ENCODE results near the gene FGFR1OP2. TPM values are rescaled to one million over a fixed set of nuclear protein-coding genes. Genes with fewer than 3 reads are reported as not detected.

Gene FGFR1OP2
- total RNA-seq, 8 experiments from 2014 or later: 28.3 to 55.4 (median 44.8) TPM

- 0 to 100% (median 83%) methylated on average over 1 of the region's 1 CpG; no CpG with 5 or more reads in 1 of the 10 experiments for WGBS, 10 experiments
Measured at GRCh38 chr12:26961803-26962202, 23.5 kb downstream of the FGFR1OP2 start.

DNA sequence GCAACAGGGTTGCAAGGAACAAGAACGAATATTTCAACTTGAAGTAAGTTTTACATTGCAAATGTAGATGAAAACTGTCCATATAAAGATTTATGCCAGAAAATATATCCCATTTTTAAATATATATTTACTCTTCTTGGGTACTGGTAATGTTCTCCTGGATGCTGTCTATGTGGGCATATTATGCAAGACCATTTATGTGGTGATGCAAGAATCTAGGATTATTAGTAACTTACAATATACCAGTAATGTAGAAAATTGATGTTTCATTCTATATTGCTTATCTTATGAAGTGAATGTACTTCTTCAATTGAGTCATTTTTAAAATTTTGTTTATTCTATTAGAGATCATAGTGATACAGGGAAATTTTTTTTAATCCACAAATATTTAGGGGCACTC, 25.1 kb downstream of the FGFR1OP2 start:
- Histone ChIP-seq H3K4me1 (replicated peaks in 1 of 2) (no peaks in the 10 kb centered on the region), H3K27ac (no peak overlapping the region), H3K4me3 (no peak overlapping the region)
- in situ Hi-C loops (cut with MboI; ENCODE audit: low pct_unique_long_range_greater_than_20kb in 2 of 9, low sequenced_read_pairs in 9 of 9, unreplicated experiment in 9 of 9): no loop called here
- 14 to 100% (median 91%) methylated on average over 1 of the region's 1 CpG; no CpG with 5 or more reads in 1 of the 10 experiments for WGBS, 10 experiments
- no peak for ATAC-seq (replicated peaks in 6 of 8)

More at GRCh38 chr12:26961803-26962202, 23.5 kb downstream of the FGFR1OP2 start:
- Histone ChIP-seq H3K27ac (no peak overlapping the region), H3K4me1 (replicated peaks in 1 of 2) (no peaks in the 10 kb centered on the region), H3K4me3 (no peak overlapping the region)
- no peak for ATAC-seq (replicated peaks in 6 of 8)
- in situ Hi-C loops (cut with MboI; ENCODE audit: low pct_unique_long_range_greater_than_20kb in 2 of 9, low sequenced_read_pairs in 9 of 9, unreplicated experiment in 9 of 9): no loop called here

DNA sequence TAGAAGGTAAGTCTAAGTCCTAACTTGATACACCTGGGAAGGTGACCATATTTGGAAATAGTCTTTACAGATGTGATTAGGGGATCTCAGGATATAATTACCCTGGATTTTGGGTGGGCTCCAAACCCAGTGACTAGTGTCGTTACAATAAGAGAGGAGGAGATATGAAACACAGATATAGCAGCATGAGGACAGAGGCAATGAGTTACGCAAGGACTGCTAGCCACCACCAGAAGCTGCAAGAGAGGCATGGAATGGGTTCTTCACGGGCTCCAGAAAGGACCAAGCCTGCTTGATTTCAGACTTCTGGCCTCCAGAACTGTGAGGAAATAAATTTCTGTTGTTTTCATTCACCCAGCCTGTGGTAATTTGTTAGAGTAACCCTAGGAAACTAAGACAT, 28.6 kb downstream of the FGFR1OP2 start:
- Histone ChIP-seq H3K4me3 (no peak overlapping the region), H3K27ac (no peak overlapping the region), H3K4me1 (replicated peaks in 1 of 2) (no peaks in the 10 kb centered on the region)
- in situ Hi-C loops (cut with MboI; ENCODE audit: low pct_unique_long_range_greater_than_20kb in 2 of 9, low sequenced_read_pairs in 9 of 9, unreplicated experiment in 9 of 9): no loop called here
- ATAC-seq (replicated peaks in 6 of 8): no peak
- WGBS, 10 experiments: 89 to 100% (median 100%) methylated on average over 1 to 3 of the region's 3 CpGs; no CpG with 5 or more reads in 2 of the 10 experiments

GRCh38 chr12:26970136-26970535, 31.9 kb downstream of the FGFR1OP2 start:
- ATAC-seq (replicated peaks in 6 of 8): no peak
- Histone ChIP-seq H3K4me1 (replicated peaks in 1 of 2) (no peaks in the 10 kb centered on the region), H3K27ac (no peak overlapping the region), H3K4me3 (no peak overlapping the region)
- 92 to 100% (median 100%) methylated on average over 1 to 2 of the region's 2 CpGs; no CpG with 5 or more reads in 5 of the 10 experiments for WGBS, 10 experiments
- in situ Hi-C loops (cut with MboI; ENCODE audit: low pct_unique_long_range_greater_than_20kb in 2 of 9, low sequenced_read_pairs in 9 of 9, unreplicated experiment in 9 of 9): no loop called here

- H3K4me1 ChIP-seq (replicated peaks in 1 of 2): no peaks in the 10 kb centered on the region
- in situ Hi-C loops (cut with MboI; ENCODE audit: low pct_unique_long_range_greater_than_20kb in 2 of 9, low sequenced_read_pairs in 9 of 9, unreplicated experiment in 9 of 9): no loop called here
- 40 to 100% (median 76%) methylated on average over 1 to 2 of the region's 2 CpGs for WGBS, 10 experiments
- no peak for ATAC-seq (replicated peaks in 6 of 8)
- no peak overlapping the region for H3K27ac ChIP-seq
- no peak overlapping the region for H3K4me3 ChIP-seq
Measured at GRCh38 chr12:26971963-26972362, 33.7 kb downstream of the FGFR1OP2 start.

DNA sequence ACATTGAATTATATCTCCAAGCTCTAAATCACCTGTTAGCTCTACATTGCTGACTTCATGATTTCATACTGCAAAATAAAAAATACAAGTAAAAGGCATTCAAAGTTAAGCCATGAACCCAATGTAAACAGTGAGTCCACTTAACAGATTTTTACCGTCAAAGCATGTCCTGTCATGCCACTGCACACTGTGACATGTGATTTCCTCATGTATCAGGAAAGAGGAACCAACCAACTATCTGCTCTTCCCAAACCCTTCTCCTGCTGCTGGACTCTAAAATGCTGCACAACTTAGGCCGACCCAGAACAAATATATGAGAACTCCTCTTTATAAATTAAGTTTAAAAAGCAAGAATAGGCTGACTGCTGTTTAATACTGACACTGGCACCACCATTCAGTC, 38.4 kb downstream of the FGFR1OP2 start:
- WGBS, 10 experiments: 64 to 100% (median 100%) methylated on average over 1 to 2 of the region's 2 CpGs; no CpG with 5 or more reads in 3 of the 10 experiments
- Histone ChIP-seq H3K4me3 (no peak overlapping the region), H3K4me1 (replicated peaks in 1 of 2) (no peaks in the 10 kb centered on the region), H3K27ac (no peak overlapping the region)
- in situ Hi-C loops (cut with MboI; ENCODE audit: low pct_unique_long_range_greater_than_20kb in 2 of 9, low sequenced_read_pairs in 9 of 9, unreplicated experiment in 9 of 9): no loop called here
- no peak for ATAC-seq (replicated peaks in 6 of 8)

DNA sequence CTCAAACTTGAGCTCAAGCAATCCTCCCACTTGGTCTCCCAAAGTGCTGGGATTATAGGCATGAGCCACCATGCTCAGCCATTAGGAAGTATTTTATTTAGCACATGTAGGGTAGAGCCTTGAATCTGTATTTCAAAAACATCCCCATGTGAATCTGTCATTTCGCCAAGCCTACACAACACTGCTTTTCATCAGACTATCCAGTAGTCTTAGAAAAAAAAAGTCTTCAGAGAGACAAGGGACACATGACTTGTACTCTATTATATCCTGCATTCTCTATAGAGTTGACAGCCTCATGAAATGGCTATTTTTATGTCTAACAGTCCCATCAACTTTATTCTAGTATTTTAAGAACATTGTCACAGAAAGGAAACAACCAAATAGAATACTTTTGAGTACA, 40.5 kb downstream of the FGFR1OP2 start:
- Histone ChIP-seq H3K4me3 (no peak overlapping the region), H3K27ac (no peak overlapping the region), H3K4me1 (replicated peaks in 1 of 2) (no peaks in the 10 kb centered on the region)
- ATAC-seq (replicated peaks in 6 of 8): no peak
- WGBS, 10 experiments: 43 to 100% (median 100%) methylated on average over 1 of the region's 1 CpG; no CpG with 5 or more reads in 3 of the 10 experiments
- in situ Hi-C loops (cut with MboI; ENCODE audit: low pct_unique_long_range_greater_than_20kb in 2 of 9, low sequenced_read_pairs in 9 of 9, unreplicated experiment in 9 of 9): no loop called here

DNA sequence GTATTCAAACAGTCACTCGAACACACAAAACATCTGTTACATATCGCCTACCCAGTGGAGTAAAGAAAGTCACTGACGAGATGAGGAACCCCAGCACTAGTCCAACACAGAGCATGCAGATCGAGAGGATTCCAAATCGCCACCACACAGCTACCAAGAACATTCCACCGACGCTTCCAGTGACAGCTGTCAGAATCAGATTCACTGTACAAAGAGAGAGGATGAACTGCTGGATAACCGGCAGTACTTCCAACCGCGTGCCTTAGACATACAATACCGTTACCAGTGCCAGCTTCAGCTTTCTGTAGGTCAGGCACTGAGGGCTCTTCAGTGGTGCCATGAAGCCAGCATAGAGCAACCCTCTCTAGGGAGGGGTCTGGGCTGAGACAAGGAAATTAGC, 41.5 kb downstream of the FGFR1OP2 start:
- no peaks in the 10 kb centered on the region for H3K4me1 ChIP-seq (replicated peaks in 1 of 2)
- in situ Hi-C loops (cut with MboI; ENCODE audit: low pct_unique_long_range_greater_than_20kb in 2 of 9, low sequenced_read_pairs in 9 of 9, unreplicated experiment in 9 of 9): no loop called here
- ATAC-seq (replicated peaks in 6 of 8): no peak
- H3K4me3 ChIP-seq: no peak overlapping the region
- no peak overlapping the region for H3K27ac ChIP-seq
- 92 to 100% (median 96%) methylated on average over 1 to 11 of the region's 11 CpGs; no CpG with 5 or more reads in 3 of the 10 experiments for WGBS, 10 experiments

GRCh38 chr12:26982866-26983265, 44.6 kb downstream of the FGFR1OP2 start:
- in situ Hi-C loops (cut with MboI; ENCODE audit: low pct_unique_long_range_greater_than_20kb in 2 of 9, low sequenced_read_pairs in 9 of 9, unreplicated experiment in 9 of 9): no loop called here
- Histone ChIP-seq H3K4me1 (replicated peaks in 1 of 2) (no peaks in the 10 kb centered on the region), H3K27ac (no peak overlapping the region), H3K4me3 (no peak overlapping the region)
- 83 to 100% (median 100%) methylated on average over 1 to 2 of the region's 2 CpGs; no CpG with 5 or more reads in 1 of the 10 experiments for WGBS, 10 experiments
- no peak for ATAC-seq (replicated peaks in 6 of 8)

DNA sequence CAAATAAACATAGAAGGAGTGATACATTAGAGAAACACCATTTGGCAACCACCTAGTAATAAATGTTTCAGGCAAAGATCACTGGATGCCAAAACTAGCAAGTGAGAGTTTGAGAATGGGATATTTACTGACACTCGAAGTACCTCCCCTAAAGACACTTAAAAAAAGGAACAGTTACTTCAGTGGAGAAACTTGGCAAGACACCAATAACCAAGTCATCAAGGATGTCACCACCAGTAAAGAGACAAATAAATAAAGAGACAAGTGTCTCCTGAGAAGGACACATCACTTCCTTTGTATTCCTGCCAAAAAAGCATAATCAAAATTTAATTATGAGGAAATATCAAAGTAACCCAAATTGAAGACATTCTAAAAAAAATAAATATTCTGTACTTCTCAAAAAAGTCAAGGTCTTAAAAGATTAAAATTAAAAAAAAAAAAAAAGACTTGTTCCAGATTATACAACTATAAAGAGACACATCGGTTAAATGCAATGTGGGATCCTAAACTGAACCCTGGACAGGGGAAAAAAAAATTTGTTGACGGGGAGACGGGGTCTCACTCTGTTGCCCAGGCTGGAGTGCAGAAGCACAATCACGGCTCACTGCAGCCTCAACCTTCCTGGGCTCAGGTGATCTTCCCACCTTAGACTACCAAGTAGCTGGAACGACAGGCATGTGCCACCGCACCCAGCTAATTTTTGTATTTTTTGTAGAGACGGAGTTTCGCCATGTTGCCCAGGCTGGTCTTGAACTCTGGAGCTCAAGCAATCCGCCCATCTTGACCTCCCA, 49.6 kb downstream of the FGFR1OP2 start:
- in situ Hi-C loops (cut with MboI; ENCODE audit: low pct_unique_long_range_greater_than_20kb in 2 of 9, low sequenced_read_pairs in 9 of 9, unreplicated experiment in 9 of 9): no loop called here
- Histone ChIP-seq H3K4me1 (replicated peaks in 1 of 2) (no peaks in the 10 kb centered on the region), H3K27ac (no peak overlapping the region), H3K4me3 (no peak overlapping the region)
- 82 to 100% (median 96%) methylated on average over 1 to 9 of the region's 10 CpGs for WGBS, 10 experiments
- no peak for ATAC-seq (replicated peaks in 6 of 8)

- Histone ChIP-seq H3K4me3 (no peak overlapping the region), H3K27ac (no peak overlapping the region), H3K4me1 (replicated peaks in 1 of 2) (no peaks in the 10 kb centered on the region)
- in situ Hi-C loops (cut with MboI; ENCODE audit: low pct_unique_long_range_greater_than_20kb in 2 of 9, low sequenced_read_pairs in 9 of 9, unreplicated experiment in 9 of 9): no loop called here
- ATAC-seq (replicated peaks in 6 of 8): no peak
- WGBS, 10 experiments: 60 to 100% (median 100%) methylated on average over 1 to 4 of the region's 4 CpGs; no CpG with 5 or more reads in 4 of the 10 experiments
Measured at GRCh38 chr12:26988703-26989102, 50.4 kb downstream of the FGFR1OP2 start.

DNA sequence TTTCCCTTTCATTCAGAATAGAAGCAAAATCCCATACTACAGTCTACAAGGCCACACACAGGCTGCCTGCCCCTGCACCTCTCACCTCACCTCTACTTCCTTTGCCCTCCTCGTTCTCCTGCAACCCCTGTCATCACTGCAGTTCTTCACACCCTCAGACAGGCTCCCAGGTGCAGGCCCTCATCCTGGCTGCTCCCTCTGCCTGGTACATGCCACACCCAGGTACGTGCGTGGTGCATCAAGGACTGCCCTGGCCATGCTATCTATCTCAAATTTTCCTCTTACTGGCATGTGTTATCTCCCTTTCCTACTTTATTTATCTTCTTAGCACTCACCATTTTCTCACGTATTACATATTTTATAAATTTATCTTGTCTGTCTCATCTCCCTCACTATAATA, 51.6 kb downstream of the FGFR1OP2 start:
- H3K27ac ChIP-seq: no peak overlapping the region
- 52 to 100% (median 96%) methylated on average over 3 to 4 of the region's 4 CpGs; no CpG with 5 or more reads in 2 of the 10 experiments for WGBS, 10 experiments
- no peak for ATAC-seq (replicated peaks in 6 of 8)
- H3K4me1 ChIP-seq (replicated peaks in 1 of 2): no peaks in the 10 kb centered on the region
- no peak overlapping the region for H3K4me3 ChIP-seq
- in situ Hi-C loops (cut with MboI; ENCODE audit: low pct_unique_long_range_greater_than_20kb in 2 of 9, low sequenced_read_pairs in 9 of 9, unreplicated experiment in 9 of 9): no loop called here

DNA sequence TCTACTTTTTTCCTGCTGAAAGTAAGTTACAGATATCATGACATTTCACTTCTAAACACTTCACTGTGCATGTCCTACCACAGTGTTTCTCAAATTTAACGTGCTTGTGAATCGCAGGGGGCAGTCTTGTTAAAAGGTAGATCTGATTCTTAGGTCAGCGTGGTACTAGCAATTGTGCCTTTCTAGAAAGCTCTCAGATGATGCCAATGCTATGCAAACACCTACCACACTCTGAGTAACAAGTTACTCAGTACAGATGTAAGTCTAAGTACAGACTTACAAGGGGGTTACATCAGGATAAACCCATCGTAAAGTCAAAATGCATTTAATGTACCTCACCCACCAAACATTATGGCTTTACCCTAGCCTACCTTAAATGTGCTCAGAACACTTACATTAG, 53.6 kb downstream of the FGFR1OP2 start:
- 80 to 100% (median 94%) methylated on average over 1 to 4 of the region's 4 CpGs; no CpG with 5 or more reads in 1 of the 10 experiments for WGBS, 10 experiments
- H3K27ac ChIP-seq: no peak overlapping the region
- no peak for ATAC-seq (replicated peaks in 6 of 8)
- no peak overlapping the region for H3K4me3 ChIP-seq
- H3K4me1 ChIP-seq (replicated peaks in 1 of 2): no peaks in the 10 kb centered on the region
- in situ Hi-C loops (cut with MboI; ENCODE audit: low pct_unique_long_range_greater_than_20kb in 2 of 9, low sequenced_read_pairs in 9 of 9, unreplicated experiment in 9 of 9): no loop called here

DNA sequence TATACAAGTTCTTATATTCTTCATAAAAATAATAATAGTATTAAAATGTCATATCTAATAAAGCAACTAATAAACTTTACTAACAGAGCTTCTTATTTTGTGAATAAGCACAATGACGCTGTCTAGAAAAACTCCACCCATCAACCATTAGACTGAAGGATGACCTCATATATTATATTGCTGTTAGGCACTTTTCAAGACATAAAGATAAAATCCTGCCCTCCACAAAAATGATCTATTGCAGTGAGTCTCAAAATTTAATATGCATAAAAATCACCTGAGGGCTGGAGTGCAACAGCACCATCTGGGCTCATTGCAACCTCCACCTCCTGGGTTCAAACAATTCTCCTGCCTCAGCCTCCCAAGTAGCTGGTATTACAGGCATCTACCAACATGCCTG, 55.8 kb downstream of the FGFR1OP2 start:
- no peaks in the 10 kb centered on the region for H3K4me1 ChIP-seq (replicated peaks in 1 of 2)
- no peak overlapping the region for H3K4me3 ChIP-seq
- no peak overlapping the region for H3K27ac ChIP-seq
- no peak for ATAC-seq (replicated peaks in 6 of 8)
- 60 to 100% (median 100%) methylated on average over 1 of the region's 1 CpG; no CpG with 5 or more reads in 4 of the 10 experiments for WGBS, 10 experiments
- in situ Hi-C loops (cut with MboI; ENCODE audit: low pct_unique_long_range_greater_than_20kb in 2 of 9, low sequenced_read_pairs in 9 of 9, unreplicated experiment in 9 of 9): no loop called here
